T-helper 1 cell treated with Interleukin-12 subunit alpha and Interleukin-12 subunit beta and Interleukin-4 antibody, amounts not matched to agents 30 μg/mL and 1 μg/mL, for 36 hours (primary cell): ENCODE measurements around the gene C5orf15.
"Not testable (repeated sequence)": the region's sequence is repeated elsewhere in the genome, so short reads cannot be mapped to it uniquely, and the experiment has no call there.

ENCODE experiments used
- H3K27ac Mint-ChIP-seq: one replicate; pipeline ENCODE4 v1.8.0; 2021; ENCODE audit warnings: mild to moderate bottlenecking, mixed read lengths
- H3K27me3 Mint-ChIP-seq: one replicate; pipeline ENCODE4 v1.8.0; 2021; ENCODE audit warnings: low read depth, mixed read lengths
- H3K36me3 Mint-ChIP-seq: one replicate; pipeline ENCODE4 v1.8.0; 2021; ENCODE audit warnings: low read depth, mixed read lengths
- H3K4me1 Mint-ChIP-seq: one replicate; pipeline ENCODE4 v1.8.0; 2021; ENCODE audit warnings: low read depth, mixed read lengths
- H3K4me3 Mint-ChIP-seq: one replicate; pipeline ENCODE4 v1.8.0; 2021; ENCODE audit warnings: mild to moderate bottlenecking, moderate library complexity, mixed read lengths
- H3K9me3 Mint-ChIP-seq: one replicate; pipeline ENCODE4 v1.8.0; 2021; ENCODE audit warnings: mixed read lengths

The C5orf15 gene

DNA sequence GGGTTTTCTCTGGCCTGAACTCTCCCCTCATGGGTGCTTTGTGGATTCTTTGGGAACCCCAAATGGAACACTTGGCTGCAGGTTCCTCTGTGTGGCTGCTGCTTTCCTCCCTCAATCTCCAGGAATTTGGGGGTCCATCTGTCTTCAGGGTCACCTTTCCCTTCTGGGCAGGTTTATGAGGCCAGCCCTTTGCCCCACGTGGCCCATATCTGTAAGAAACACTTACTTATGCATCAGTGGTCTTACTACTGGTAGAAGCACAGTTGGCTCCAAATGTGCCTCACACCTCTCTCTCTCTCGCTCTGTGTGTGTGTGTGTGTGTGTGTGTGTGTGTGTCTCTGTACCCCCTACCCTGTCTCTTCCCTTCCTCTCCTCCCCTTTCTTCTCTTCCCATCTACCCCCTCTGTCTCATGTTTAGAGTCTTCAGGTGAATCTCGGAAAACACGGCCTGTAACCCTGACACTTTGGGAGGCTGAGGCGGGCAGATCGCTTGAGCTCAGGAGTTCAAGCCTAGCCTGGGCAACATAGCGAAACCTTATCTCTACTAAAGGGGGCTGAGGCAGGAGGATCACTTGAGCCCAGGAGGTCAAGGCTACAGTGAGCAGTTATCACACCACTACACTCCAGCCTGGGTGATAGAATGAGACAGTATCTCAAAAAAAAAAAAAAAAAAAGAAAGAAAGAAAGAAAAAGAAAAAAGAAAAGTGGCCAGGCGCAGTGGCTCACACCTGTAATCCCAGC, 26.8 kb downstream of the C5orf15 start:
- peaks cover 6% of the 10 kb centered on the region for H3K4me1 Mint-ChIP-seq
- H3K9me3 Mint-ChIP-seq, result no peaks in the 10 kb centered on the region
- H3K36me3 Mint-ChIP-seq, result no peaks in the 10 kb centered on the region
- H3K27ac Mint-ChIP-seq, result no peak overlapping the region
- no peak overlapping the region for H3K4me3 Mint-ChIP-seq
- no peaks in the 10 kb centered on the region for H3K27me3 Mint-ChIP-seq

DNA sequence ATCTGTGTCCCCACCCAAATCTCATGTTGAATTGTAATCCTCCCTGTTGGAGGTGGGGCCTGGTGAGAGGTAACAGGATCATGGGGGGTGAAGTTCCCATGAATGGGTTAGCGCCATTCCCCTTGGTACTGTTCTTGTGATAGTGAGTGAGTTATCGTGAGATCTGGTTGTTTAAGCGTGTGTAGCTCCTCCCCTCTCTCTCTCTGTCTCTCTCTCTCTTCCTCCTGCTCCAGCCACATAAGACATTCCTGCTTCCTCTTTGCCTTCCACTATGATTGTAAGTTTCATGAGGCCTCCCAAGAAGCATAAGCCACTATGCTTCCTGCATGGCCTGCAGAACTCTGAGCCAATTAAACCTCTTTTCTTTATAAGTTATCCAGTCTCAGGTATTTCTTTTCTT, 28.8 kb downstream of the C5orf15 start:
- no peaks in the 10 kb centered on the region for H3K36me3 Mint-ChIP-seq
- no peaks in the 10 kb centered on the region for H3K9me3 Mint-ChIP-seq
- H3K27ac Mint-ChIP-seq, result no peak overlapping the region
- no peaks in the 10 kb centered on the region for H3K27me3 Mint-ChIP-seq
- H3K4me1 Mint-ChIP-seq, result peaks cover 6% of the 10 kb centered on the region
- H3K4me3 Mint-ChIP-seq, result no peak overlapping the region

DNA sequence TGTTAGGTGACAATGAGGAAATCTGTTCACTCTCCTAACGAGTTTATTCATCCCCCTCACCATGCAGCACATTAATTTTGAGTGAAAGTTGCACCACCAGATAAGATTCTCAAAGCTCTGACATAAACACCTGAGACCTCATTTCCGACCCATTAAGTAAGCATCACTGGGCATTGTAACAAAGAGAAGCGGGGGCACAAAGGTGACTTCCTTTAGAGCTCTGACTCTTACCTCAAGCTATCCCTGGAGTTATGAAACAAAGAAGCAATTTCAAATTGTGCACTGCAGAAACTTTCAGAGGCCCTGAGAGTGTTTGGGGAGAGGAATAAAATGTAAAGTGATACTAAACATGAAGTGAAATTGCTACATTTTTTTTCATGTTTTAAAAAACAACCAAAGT, 29.5 kb downstream of the C5orf15 start:
- no peaks in the 10 kb centered on the region for H3K9me3 Mint-ChIP-seq

DNA sequence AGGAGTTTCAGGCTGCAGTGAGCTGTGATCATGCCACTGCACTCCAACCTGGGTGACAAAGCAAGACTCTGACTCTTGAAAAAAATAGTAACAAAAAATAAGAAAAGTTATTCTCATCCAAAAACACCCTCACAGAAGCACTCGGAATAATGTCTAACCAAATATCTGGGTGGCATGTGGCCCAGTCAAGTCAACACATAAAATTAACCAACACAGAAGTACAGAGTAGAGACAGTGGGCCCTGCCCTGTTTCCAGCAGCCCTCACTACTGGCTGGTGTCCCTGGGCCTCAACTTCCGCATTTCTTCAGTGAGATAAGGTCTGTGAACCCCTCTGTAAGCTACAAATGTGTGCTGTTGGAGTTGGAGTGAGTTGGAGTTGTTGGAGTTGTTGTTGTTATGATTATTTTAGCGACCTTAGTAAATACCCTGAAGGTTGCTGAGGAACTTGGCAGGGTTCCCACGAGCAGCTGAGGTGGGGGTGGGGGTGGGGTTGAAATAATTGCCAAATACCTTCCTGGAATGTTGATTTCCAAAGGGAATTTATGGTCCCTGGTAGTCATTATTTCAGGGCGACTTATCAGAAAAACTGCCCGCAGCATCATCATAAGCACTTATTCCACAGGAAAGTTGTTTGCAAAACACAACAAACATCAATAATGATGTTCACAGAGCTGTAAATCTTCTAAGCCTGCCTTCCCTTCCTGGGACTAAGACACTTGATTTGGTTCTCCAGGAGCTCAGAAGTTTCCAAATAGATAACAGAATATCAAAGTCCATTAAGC, 30.2 kb downstream of the C5orf15 start:
- H3K9me3 Mint-ChIP-seq, result no peaks in the 10 kb centered on the region
- H3K27ac Mint-ChIP-seq, result no peak overlapping the region
- no peaks in the 10 kb centered on the region for H3K36me3 Mint-ChIP-seq
- peaks cover 4% of the 10 kb centered on the region for H3K4me1 Mint-ChIP-seq
- H3K27me3 Mint-ChIP-seq, result no peaks in the 10 kb centered on the region
- H3K4me3 Mint-ChIP-seq, result no peak overlapping the region

More for the DNA sequence above, 29.5 kb downstream of the C5orf15 start:
- Mint-ChIP-seq H3K4me1 (peaks cover 4% of the 10 kb centered on the region), H3K36me3 (no peaks in the 10 kb centered on the region), H3K27me3 (no peaks in the 10 kb centered on the region), H3K4me3 (no peak overlapping the region), H3K27ac (no peak overlapping the region)

DNA sequence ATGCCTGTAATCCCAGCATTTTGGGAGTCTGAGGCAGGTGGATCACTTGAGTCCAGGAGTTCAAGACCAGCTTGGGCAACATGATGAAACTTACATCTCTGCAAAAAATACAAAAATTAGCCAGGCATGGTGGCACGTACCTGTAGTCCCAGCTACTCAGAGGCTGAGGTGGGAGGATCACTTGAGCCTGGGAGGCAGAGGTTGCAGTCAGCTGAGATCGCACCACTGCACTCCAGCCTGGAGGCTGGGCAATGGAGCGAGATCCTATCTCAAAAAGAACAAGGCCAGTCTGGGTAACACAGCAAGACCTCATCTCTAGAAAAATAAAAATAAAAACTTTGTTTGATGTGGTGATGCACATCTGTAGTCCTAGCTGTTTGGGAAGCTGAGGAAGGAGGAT, 30.8 kb downstream of the C5orf15 start:
- H3K9me3 Mint-ChIP-seq, H3K36me3 Mint-ChIP-seq: not testable (repeated sequence)

DNA sequence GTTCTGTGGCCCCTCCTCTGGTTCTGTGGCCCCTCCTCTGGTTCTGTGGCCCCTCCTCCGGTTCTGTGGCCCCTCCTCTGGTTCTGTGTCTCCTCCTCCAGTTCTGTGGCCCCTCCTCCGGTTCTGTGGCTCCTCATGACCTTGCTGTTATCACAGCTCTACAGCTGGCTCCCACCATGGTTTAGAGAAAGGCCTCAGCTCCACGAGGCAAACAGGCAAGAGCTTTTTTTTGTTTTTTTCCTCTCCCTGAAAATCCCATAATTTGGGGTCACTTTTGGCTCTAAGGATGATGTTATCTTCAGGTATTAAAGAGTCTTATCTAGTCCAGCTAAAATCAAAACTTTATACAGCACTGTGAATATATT, 31.8 kb downstream of the C5orf15 start:
- no peak overlapping the region for H3K27ac Mint-ChIP-seq

More for the DNA sequence above, 30.8 kb downstream of the C5orf15 start:
- H3K4me3 Mint-ChIP-seq, H3K4me1 Mint-ChIP-seq, H3K27ac Mint-ChIP-seq, H3K27me3 Mint-ChIP-seq: not testable (repeated sequence)

DNA sequence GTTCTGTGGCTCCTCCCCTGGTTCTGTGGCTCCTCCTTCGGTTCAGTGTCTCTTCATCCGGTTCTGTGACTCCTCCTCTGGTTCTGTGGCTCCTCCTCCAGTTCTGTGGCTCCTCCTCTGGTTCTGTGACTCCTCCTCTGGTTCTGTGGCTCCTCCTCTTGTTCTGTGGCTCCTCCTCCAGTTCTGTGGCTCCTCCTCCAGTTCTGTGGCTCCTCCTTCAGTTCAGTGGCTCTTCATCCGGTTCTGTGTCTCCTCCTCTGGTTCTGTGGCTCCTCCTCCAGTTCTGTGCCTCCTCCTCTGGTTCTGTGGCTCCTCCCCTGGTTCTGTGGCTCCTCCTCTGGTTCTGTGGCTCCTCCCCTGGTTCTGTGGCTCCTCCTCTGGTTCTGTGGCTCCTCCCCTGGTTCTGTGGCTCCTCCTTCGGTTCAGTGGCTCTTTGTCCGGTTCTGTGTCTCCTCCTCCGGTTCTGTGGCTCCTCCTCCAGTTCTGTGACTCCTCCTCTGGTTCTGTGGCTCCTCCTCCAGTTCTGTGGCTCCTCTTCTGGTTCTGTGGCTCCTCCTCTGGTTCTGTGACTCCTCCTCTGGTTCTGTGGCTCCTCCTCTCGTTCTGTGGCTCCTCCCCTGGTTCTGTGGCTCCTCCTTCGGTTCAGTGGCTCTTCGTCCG, 32.3 kb downstream of the C5orf15 start:
- not testable (repeated sequence) for H3K36me3 Mint-ChIP-seq, H3K9me3 Mint-ChIP-seq, H3K27ac Mint-ChIP-seq, H3K27me3 Mint-ChIP-seq, H3K4me3 Mint-ChIP-seq
- H3K4me1 Mint-ChIP-seq, result peaks cover 14% of the 10 kb centered on the region

More for the DNA sequence above, 31.8 kb downstream of the C5orf15 start:
- H3K36me3 Mint-ChIP-seq, result no peaks in the 10 kb centered on the region
- H3K9me3 Mint-ChIP-seq, result no peaks in the 10 kb centered on the region
- H3K4me3 Mint-ChIP-seq, result no peak overlapping the region
- no peaks in the 10 kb centered on the region for H3K27me3 Mint-ChIP-seq
- peaks cover 10% of the 10 kb centered on the region for H3K4me1 Mint-ChIP-seq

DNA sequence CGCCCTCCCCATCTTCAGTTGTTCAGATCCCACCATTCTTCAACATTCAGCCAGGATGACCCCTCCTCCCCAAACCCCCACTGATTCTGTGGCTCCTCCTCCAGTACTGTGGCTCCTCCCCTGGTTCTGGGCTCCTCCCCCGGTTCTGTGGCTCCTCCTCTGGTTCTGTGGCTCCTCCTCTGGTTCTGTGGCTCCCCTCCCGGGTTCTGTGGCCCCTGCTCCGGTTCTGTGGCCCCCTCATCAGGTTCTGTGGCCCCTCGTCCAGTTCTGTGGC, 32.8 kb downstream of the C5orf15 start:
- H3K4me1 Mint-ChIP-seq, result peaks cover 19% of the 10 kb centered on the region
- no peak overlapping the region for H3K27ac Mint-ChIP-seq
- no peaks in the 10 kb centered on the region for H3K36me3 Mint-ChIP-seq
- H3K4me3 Mint-ChIP-seq, result no peak overlapping the region
- H3K9me3 Mint-ChIP-seq, result no peaks in the 10 kb centered on the region
- H3K27me3 Mint-ChIP-seq, result no peaks in the 10 kb centered on the region

DNA sequence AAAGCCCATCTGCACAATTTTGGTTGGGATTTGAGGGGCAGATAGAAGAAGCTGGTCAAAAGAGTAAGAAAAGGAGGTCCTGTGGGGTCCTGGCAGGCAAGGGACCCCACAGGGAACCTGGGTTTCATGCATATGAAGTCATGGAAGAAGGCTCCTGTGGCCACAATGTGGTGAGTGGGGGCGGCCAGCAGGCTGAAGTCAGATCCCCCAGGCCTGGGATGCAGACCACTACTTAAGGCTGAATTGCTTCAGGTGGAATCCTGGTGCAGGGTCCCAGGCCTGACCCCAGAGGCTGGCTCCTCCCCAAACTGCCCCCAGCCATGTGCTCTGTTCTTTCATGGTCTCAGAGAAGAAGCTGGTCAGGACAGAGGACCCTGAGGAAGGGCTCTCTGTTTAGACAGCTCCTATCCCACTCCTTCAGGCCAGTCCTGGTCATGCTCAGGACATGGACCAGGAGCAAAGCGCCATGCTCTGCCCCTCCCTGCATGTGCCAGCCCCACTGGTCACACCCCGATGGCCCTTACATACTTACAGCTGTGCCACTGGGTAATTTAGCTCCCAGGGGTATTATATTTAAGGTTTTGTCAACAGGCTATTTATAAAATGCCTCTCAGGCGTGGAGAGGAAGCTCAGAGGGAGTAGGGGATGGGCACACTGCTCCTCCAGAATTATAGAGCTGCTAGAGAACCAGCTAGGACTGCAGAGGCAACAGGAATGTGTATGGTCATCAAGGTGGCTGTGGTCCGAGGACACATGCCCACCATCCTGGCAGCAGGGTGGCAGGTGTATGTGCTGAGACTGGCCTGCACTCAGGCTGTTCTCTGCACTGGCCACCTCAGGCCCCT, 33.4 kb downstream of the C5orf15 start:
- H3K4me3 Mint-ChIP-seq, result no peak overlapping the region
- peaks cover 25% of the 10 kb centered on the region for H3K4me1 Mint-ChIP-seq
- H3K9me3 Mint-ChIP-seq, result no peaks in the 10 kb centered on the region
- H3K27me3 Mint-ChIP-seq, result no peaks in the 10 kb centered on the region
- H3K36me3 Mint-ChIP-seq, result no peaks in the 10 kb centered on the region
- no peak overlapping the region for H3K27ac Mint-ChIP-seq

DNA sequence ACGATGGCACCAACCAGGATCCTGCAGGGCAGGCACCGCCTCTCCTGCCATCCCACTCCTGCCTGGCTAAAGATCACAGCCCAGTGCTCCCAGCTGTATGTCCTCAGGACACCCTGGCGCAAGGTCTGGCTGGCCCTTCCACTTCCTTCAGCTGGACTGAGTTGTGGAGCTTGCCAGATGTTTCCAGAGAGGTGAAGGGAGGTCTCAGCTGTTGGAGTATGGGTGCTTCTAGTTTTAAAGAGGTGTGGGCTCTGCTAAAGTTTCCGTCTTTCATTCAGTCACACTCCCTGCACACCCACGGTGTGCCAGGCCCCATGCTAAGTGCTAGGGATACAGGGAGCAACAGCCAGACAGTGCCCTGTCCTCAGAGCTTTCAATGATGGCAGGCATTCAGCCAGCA, 34.1 kb downstream of the C5orf15 start:
- Mint-ChIP-seq H3K4me1 (peaks cover 22% of the 10 kb centered on the region), H3K27ac (no peak overlapping the region)

DNA sequence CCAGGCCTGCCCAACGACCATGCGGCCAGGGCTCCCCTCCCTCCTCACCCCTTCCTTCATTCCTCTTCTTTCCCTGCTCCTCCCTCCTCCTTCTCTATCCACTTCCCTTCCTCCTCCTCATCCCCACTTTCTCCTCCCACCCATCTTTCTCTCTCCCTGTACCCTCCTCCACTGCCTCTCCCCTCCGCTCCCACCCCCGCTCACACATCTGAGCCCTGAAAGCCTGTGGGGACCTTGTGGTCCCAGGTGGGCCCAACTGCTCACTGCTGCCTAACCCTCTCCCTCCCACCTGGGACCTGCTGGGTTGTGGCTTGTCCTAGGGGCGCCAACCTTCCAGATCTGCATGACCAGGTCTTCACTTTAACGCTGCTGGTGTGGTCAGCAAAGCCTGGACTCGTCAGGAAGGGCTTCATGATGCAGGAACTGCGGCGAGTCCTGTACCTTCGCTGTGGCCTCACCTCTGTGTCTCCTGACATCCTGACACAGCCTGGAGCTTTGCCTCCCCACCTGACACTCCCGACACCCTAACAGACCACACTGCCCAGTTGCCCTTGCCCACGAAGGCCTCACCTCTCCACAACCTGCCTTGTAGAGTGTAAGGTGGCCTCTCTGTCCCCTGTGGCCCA, 34.6 kb downstream of the C5orf15 start:
- no peaks in the 10 kb centered on the region for H3K36me3 Mint-ChIP-seq
- H3K4me3 Mint-ChIP-seq, result no peak overlapping the region
- H3K27me3 Mint-ChIP-seq, result no peaks in the 10 kb centered on the region
- H3K27ac Mint-ChIP-seq, result no peak overlapping the region
- no peaks in the 10 kb centered on the region for H3K9me3 Mint-ChIP-seq
- peaks cover 22% of the 10 kb centered on the region for H3K4me1 Mint-ChIP-seq

More for the DNA sequence above, 34.1 kb downstream of the C5orf15 start:
- Mint-ChIP-seq H3K4me3 (no peak overlapping the region), H3K9me3 (no peaks in the 10 kb centered on the region), H3K27me3 (no peaks in the 10 kb centered on the region), H3K36me3 (no peaks in the 10 kb centered on the region)

DNA sequence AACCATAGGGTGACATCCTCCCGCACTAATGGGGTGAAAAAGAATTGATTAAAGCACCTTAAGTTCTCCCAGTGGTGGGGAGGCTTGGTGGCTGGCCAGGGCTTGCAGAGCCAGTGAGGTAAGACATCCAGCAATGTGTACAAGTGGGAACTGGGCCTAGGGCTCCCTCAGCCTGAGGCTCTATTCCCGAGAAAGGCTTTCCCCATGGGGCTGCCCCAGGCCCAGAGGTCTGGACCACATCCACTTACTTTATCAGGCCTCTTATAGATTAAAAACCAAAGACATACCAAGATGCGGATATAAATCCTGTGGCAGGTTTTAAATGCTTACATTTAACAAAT, 35.3 kb downstream of the C5orf15 start:
- H3K27ac Mint-ChIP-seq, result no peak overlapping the region
- no peaks in the 10 kb centered on the region for H3K36me3 Mint-ChIP-seq
- H3K27me3 Mint-ChIP-seq, result no peaks in the 10 kb centered on the region
- H3K9me3 Mint-ChIP-seq, result no peaks in the 10 kb centered on the region
- peaks cover 22% of the 10 kb centered on the region for H3K4me1 Mint-ChIP-seq
- H3K4me3 Mint-ChIP-seq, result no peak overlapping the region

DNA sequence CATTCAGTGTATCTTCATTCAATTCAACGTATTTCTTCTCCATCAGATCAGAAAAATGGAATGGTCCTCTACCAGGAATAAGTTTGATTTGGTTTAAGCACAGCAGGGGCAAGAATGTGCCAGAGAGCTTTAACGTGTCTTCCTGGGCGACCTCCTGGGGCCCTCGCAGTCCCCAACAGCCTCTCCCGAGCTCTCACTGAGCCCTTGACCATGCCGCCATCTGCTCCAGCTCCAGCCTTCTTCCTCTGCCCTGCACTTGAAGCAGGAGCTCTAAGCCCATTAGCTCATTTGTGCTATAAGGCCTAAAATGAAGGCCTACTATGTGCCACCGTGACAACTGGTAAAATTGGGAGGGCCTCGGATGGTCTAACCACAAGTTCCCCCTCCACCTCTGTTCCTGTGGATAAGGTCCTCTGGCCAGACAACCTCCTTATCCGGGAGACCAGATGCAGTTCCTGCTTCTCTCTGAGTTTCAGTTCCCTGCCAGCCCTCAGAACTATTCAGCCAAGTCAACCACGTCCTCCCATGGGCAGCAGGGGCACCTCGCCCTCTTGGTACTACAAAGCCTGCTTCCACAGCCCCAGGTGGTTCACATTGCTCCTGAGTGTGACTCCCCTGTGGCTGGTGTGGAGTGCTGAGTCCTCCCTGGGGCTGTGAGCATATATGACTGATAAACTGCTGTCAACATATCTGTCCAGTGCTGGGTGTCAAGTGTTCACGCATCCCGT, 35.8 kb downstream of the C5orf15 start:
- H3K4me1 Mint-ChIP-seq, result peaks cover 22% of the 10 kb centered on the region
- no peak overlapping the region for H3K4me3 Mint-ChIP-seq
- H3K27me3 Mint-ChIP-seq, result no peaks in the 10 kb centered on the region
- no peak overlapping the region for H3K27ac Mint-ChIP-seq
- no peaks in the 10 kb centered on the region for H3K9me3 Mint-ChIP-seq
- H3K36me3 Mint-ChIP-seq, result no peaks in the 10 kb centered on the region

DNA sequence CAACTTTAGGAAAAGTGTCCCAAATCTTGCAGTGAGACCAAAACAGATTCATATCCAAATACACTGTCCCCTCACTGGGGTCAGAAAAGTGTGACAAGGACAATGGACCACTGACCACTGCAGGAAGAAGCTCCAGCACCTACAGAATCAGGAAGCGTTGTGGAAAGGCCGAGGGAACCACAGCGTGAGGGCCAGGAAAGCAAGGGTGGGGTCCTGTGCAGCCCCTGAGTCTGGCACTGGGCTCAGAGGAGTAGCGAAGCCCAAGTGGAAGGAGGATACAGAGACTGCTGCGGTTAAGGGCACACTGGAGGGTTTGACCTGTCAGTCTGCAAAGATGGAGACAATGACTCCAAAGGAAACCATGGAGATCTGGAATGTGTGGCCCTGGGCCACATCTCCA, 36.9 kb downstream of the C5orf15 start:
- H3K27ac Mint-ChIP-seq, result no peak overlapping the region
- H3K4me3 Mint-ChIP-seq, result no peak overlapping the region
- H3K4me1 Mint-ChIP-seq, result peaks cover 22% of the 10 kb centered on the region
- no peaks in the 10 kb centered on the region for H3K9me3 Mint-ChIP-seq
- no peaks in the 10 kb centered on the region for H3K36me3 Mint-ChIP-seq
- H3K27me3 Mint-ChIP-seq, result no peaks in the 10 kb centered on the region
